HL-60 (cell line): ENCODE measurements around the gene WNK1.

Experiments
- GABPA ChIP-seq: IDR thresholded peaks from 2 replicates; pipeline ENCODE4 v1.6.1; 2012; ENCODE audit warnings: low read depth
- POLR2AphosphoS5 ChIP-seq: IDR thresholded peaks from 2 replicates; pipeline ENCODE4 v1.6.1; 2012; ENCODE audit warnings: low read depth
- SPI1 ChIP-seq: IDR thresholded peaks from 2 replicates; pipeline ENCODE4 v1.6.1; 2012; ENCODE audit warnings: low read depth, mild to moderate bottlenecking, borderline replicate concordance
- TF ChIP-seq, protein P1 (sequence below): IDR thresholded peaks from one replicate; pipeline ENCODE4 v1.5.1; 2011; ENCODE audit warnings: low read length, control low read depth, inconsistent platforms; ENCODE audit not compliant: insufficient read depth
- TF ChIP-seq, protein P2 (sequence below): IDR thresholded peaks from 2 replicates; pipeline ENCODE4 v1.6.1; 2012; ENCODE audit warnings: low read depth; ENCODE audit not compliant: insufficient replicate concordance

- TF ChIP-seq POLR2AphosphoS5 (no peak), GABPA (no peak), SPI1 (no peak)
- TF ChIP-seq, protein P1, sequence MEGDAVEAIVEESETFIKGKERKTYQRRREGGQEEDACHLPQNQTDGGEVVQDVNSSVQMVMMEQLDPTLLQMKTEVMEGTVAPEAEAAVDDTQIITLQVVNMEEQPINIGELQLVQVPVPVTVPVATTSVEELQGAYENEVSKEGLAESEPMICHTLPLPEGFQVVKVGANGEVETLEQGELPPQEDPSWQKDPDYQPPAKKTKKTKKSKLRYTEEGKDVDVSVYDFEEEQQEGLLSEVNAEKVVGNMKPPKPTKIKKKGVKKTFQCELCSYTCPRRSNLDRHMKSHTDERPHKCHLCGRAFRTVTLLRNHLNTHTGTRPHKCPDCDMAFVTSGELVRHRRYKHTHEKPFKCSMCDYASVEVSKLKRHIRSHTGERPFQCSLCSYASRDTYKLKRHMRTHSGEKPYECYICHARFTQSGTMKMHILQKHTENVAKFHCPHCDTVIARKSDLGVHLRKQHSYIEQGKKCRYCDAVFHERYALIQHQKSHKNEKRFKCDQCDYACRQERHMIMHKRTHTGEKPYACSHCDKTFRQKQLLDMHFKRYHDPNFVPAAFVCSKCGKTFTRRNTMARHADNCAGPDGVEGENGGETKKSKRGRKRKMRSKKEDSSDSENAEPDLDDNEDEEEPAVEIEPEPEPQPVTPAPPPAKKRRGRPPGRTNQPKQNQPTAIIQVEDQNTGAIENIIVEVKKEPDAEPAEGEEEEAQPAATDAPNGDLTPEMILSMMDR, result no peak
- TF ChIP-seq, protein P2, sequence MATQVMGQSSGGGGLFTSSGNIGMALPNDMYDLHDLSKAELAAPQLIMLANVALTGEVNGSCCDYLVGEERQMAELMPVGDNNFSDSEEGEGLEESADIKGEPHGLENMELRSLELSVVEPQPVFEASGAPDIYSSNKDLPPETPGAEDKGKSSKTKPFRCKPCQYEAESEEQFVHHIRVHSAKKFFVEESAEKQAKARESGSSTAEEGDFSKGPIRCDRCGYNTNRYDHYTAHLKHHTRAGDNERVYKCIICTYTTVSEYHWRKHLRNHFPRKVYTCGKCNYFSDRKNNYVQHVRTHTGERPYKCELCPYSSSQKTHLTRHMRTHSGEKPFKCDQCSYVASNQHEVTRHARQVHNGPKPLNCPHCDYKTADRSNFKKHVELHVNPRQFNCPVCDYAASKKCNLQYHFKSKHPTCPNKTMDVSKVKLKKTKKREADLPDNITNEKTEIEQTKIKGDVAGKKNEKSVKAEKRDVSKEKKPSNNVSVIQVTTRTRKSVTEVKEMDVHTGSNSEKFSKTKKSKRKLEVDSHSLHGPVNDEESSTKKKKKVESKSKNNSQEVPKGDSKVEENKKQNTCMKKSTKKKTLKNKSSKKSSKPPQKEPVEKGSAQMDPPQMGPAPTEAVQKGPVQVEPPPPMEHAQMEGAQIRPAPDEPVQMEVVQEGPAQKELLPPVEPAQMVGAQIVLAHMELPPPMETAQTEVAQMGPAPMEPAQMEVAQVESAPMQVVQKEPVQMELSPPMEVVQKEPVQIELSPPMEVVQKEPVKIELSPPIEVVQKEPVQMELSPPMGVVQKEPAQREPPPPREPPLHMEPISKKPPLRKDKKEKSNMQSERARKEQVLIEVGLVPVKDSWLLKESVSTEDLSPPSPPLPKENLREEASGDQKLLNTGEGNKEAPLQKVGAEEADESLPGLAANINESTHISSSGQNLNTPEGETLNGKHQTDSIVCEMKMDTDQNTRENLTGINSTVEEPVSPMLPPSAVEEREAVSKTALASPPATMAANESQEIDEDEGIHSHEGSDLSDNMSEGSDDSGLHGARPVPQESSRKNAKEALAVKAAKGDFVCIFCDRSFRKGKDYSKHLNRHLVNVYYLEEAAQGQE, result no peak
Measured at GRCh38 chr12:737122-737739, 15.1 kb upstream of the WNK1 start.
